Cardiac muscle cell (in vitro differentiated cells and primary cell): ENCODE data around the gene EPB41L2. TPM values are rescaled to one million over a fixed set of nuclear protein-coding genes. Genes with fewer than 3 reads are reported as not detected.

ENCODE experiments used
- DNase-seq, 2 donors: peaks; one replicate each; pipeline versions ENCODE4 v3.0.0 to v3.0.0-alpha.2; 2010 to 2017; ENCODE audit warnings: low read depth in 1 of 2, low spot score in 1 of 2
- H3K27ac ChIP-seq: fragments of 200-600 bp; sonication (generic); 2 replicates; pipeline ENCODE4 v1.5.1; 2016
- H3K27me3 ChIP-seq: fragments of 200-600 bp; sonication (generic); 2 replicates; pipeline ENCODE4 v1.6.0; 2016; ENCODE audit warnings: control low read depth
- H3K36me3 ChIP-seq: fragments of 200-600 bp; sonication (generic); 2 replicates; pipeline ENCODE4 v1.5.1; 2016; ENCODE audit warnings: control low read depth
- H3K4me1 ChIP-seq: fragments of 200-600 bp; sonication (generic); 2 replicates; pipeline ENCODE4 v1.8.1; 2017; ENCODE audit warnings: low read depth, mild to moderate bottlenecking, mixed run types
- H3K4me3 ChIP-seq: fragments of 200-600 bp; sonication (generic); 2 replicates; pipeline ENCODE4 v1.5.1; 2016; ENCODE audit warnings: mild to moderate bottlenecking
- H3K9me3 ChIP-seq: fragments of 200-600 bp; sonication (generic); 2 replicates; pipeline ENCODE4 v1.5.1; 2017; ENCODE audit warnings: low read depth, mild to moderate bottlenecking, control low read depth
- polyA plus RNA-seq: library from polyadenylated mRNA; unstranded; fragments of >200 nt; fragmentation: Nextera tagmentation; extraction: Ambion mirVana; gene quantifications from 2 replicates; pipeline ENCODE4 v1.2.1, GENCODE V29; 2016
- total RNA-seq: library from RNA; depleted of rRNA; stranded (reverse); fragments of >200 nt; gene quantifications from 2 replicates; pipeline ENCODE4 v1.2.3, GENCODE V29; 2016
- TF ChIP-seq, protein P1 (sequence below): IDR thresholded peaks from 2 replicates; pipeline ENCODE4 v1.5.1; 2012; ENCODE audit warnings: low read depth, mild to moderate bottlenecking, low read length

Gene EPB41L2
- total and polyA plus RNA-seq, 2 experiments from 2014 or later: 11.0 to 24.0 TPM

DNA sequence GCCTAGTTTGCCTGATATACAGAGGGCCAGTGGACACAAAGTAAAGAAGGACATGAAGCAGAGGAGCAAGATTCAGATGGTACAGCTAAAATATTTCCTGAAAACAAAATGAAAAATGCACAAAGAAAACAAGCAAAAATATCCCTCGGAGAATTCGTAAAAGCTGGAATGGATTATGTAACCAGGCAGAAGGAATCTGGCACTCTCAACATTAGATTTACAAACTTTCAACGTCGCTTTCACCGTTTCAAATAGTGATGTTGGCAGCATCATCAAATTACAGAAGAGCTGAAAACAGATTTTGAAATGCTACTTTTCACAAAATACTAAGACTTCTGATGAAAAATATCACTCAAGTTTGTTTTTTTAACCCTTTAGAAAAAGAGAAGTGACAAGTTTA, 224.1 kb downstream of the EPB41L2 start:
- Histone ChIP-seq H3K36me3 (no peaks in the 10 kb centered on the region), H3K4me3 (no peak overlapping the region), H3K27me3 (no peaks in the 10 kb centered on the region), H3K27ac (no peak overlapping the region), H3K4me1 (no peaks in the 10 kb centered on the region), H3K9me3 (no peaks in the 10 kb centered on the region)
- TF ChIP-seq, protein P1, sequence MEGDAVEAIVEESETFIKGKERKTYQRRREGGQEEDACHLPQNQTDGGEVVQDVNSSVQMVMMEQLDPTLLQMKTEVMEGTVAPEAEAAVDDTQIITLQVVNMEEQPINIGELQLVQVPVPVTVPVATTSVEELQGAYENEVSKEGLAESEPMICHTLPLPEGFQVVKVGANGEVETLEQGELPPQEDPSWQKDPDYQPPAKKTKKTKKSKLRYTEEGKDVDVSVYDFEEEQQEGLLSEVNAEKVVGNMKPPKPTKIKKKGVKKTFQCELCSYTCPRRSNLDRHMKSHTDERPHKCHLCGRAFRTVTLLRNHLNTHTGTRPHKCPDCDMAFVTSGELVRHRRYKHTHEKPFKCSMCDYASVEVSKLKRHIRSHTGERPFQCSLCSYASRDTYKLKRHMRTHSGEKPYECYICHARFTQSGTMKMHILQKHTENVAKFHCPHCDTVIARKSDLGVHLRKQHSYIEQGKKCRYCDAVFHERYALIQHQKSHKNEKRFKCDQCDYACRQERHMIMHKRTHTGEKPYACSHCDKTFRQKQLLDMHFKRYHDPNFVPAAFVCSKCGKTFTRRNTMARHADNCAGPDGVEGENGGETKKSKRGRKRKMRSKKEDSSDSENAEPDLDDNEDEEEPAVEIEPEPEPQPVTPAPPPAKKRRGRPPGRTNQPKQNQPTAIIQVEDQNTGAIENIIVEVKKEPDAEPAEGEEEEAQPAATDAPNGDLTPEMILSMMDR: no peak
- no peak for DNase-seq

DNA sequence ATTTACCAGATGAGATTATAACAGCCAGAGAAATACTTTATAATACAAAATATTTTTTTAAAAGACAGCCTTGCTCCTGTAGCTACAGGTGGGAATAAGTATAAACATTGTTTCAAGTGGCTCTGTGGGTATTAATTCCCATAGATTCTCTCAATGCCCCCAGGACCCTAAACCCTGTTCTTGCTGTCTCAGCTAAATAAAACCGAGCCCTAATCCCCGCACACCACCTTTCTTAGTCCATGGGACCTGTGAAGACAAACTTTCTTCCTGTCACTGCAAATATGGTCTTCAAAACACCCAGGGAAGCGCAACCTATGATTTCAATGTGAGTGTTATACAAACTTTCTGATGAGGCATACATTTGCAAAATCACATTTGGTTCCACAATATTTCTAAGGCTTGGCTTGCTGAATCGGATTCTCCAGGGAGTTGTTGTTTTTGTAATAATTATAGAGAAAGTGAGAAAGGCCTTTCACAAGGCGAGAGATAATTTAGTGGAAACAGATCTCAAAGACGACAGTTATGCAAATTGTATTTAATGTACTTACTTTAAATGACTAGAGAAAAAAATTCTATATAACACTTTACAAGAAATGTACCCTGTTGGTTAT, 224.7 kb downstream of the EPB41L2 start:
- DNase-seq: no peak
- Histone ChIP-seq H3K4me3 (no peak overlapping the region), H3K27ac (no peak overlapping the region), H3K4me1 (no peaks in the 10 kb centered on the region), H3K36me3 (no peaks in the 10 kb centered on the region), H3K27me3 (no peaks in the 10 kb centered on the region), H3K9me3 (no peaks in the 10 kb centered on the region)
- TF ChIP-seq, protein P1: no peak

DNA sequence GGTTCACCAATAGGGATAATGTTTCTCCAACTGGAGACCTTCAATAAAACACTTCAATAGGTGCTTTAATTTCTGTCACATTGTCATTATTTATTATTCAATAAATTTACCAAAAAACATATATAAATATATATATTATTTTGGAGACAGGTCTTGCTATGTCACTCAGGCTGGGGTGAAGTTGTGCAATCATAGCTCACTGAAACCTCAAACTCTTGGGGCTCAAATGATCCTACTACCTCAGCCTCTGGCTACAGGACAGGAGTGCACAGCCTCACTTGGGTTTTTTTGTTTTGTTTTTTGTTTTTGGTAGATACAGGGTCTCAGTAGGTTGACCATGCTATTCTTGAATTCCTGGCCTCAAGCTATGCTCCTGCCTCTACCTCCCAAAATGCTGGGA, 226.0 kb downstream of the EPB41L2 start:
- TF ChIP-seq, protein P1: no peak
- no peaks in the 10 kb centered on the region for H3K36me3 ChIP-seq
- no peak overlapping the region for H3K27ac ChIP-seq

DNA sequence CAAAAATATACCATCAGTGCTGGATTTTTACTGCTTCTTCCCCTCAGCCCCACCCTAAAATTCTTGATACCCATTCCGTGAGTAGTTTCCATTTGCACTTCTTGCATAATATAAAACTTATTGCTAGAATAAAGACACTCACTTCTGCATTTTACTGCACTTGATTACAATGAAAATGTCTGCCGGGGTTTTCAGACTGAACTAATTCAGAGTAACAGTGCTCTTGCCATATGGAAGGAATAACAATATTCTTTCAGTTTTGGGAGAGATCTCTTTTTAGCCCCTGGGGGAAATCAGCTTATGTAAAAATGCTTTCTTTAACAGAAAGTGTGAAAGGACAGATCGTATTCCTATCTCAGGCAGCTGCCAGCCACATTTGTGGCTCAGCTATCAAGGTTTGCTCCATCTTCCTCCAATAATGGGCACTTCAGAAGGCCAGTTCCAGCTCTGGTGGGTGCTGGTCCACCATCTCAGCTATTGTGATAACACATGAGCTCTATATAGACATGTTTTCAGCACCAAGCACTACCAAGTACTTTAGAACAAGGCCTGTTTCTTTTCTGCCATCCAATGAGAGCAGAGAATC, 226.9 kb downstream of the EPB41L2 start:
- Histone ChIP-seq H3K4me1 (no peaks in the 10 kb centered on the region), H3K9me3 (no peaks in the 10 kb centered on the region), H3K4me3 (no peak overlapping the region), H3K27ac (no peak overlapping the region), H3K36me3 (no peaks in the 10 kb centered on the region), H3K27me3 (no peaks in the 10 kb centered on the region)
- no peak for DNase-seq
- TF ChIP-seq, protein P1: no peak

More for the DNA sequence above, 226.0 kb downstream of the EPB41L2 start:
- Histone ChIP-seq H3K4me1 (no peaks in the 10 kb centered on the region), H3K4me3 (no peak overlapping the region), H3K27me3 (no peaks in the 10 kb centered on the region), H3K9me3 (no peaks in the 10 kb centered on the region)
- no peak for DNase-seq

DNA sequence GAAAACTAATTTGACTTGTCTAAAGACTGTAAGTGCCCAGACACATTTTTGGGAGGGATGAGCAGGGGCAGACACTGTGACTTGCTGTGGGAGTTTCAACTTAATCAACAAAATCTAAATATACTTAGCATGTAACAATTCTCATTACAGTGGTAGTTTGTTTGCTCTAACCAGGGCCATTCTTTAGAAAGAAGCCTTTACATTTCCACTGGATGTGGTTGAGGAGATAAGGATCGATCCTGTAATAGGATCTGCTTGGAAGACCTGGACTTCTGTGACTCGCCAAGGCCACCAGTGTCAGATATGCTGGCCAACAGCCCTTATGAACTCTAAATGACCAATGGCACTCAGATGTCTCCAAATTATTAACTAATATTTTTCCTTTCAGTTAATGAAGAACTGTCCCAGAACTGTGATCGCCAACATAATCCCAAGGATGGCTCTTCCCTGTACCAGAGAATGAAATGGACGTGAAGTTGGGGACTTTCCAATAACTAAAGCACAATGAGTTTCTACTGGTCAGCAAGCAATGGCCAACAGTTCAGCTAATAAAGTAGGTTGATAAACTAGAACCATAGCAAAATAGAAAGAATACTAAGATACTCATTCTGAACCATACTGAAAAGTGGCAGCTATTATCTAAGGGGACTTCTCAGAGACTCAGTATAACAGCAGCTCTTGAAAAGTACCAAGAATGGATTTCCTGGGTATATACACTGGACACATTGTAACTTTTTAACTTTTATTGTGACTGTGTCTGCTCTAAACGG, 228.4 kb downstream of the EPB41L2 start:
- Histone ChIP-seq H3K36me3 (no peaks in the 10 kb centered on the region), H3K27ac (no peak overlapping the region), H3K9me3 (no peaks in the 10 kb centered on the region), H3K27me3 (no peaks in the 10 kb centered on the region), H3K4me3 (no peak overlapping the region), H3K4me1 (no peaks in the 10 kb centered on the region)
- TF ChIP-seq, protein P1: no peak
- no peak for DNase-seq
